KG1 (cell line): ENCODE results near the gene NDFIP2.
"Not testable (repeated sequence)": the region's sequence is repeated elsewhere in the genome, so short reads cannot be mapped to it uniquely, and the experiment has no call there.

ENCODE experiments used
- DNase-seq: peaks from one replicate; lab custom pipeline; 2025; lab: John Stamatoyannopoulos, UW

NDFIP2 gene

GRCh38 chr13:79593641-79594275, 112.8 kb downstream of the NDFIP2 start:
- DNase-seq: no peak

- DNase-seq: not testable (repeated sequence)
Measured at GRCh38 chr13:79600146-79600545, 119.2 kb downstream of the NDFIP2 start.

- no peak for DNase-seq
Measured at GRCh38 chr13:79602936-79603335, 122.0 kb downstream of the NDFIP2 start.

GRCh38 chr13:79604752-79605151, 123.8 kb downstream of the NDFIP2 start:
- no peak for DNase-seq
